NCI-H2107 (cell line): ENCODE results near the gene CYYR1.

Experiments
- DNase-seq: peaks from one replicate; lab custom pipeline; 2025; lab: John Stamatoyannopoulos, UW

CYYR1 gene

GRCh38 chr21:26572702-26573381, at the start of gene CYYR1:
TSS of gene CYYR1 (minus strand) at chr21:26573286. CDS start at chr21:26572940, 346 bp downstream.
- no peak for DNase-seq

- no peak for DNase-seq
These were observed 44.1 kb upstream of the CYYR1 start for GRCh38 chr21:26617176-26617575.

GRCh38 chr21:26614251-26614650, 41.2 kb upstream of the CYYR1 start:
- no peak for DNase-seq

GRCh38 chr21:26599261-26599660, 26.2 kb upstream of the CYYR1 start:
- DNase-seq, result no peak

- no peak for DNase-seq
These were observed 24.9 kb upstream of the CYYR1 start for GRCh38 chr21:26597981-26598380.

- DNase-seq, result no peak
These were observed 23.9 kb upstream of the CYYR1 start for GRCh38 chr21:26597031-26597430.

- DNase-seq, result no peak
These were observed 22.9 kb upstream of the CYYR1 start for GRCh38 chr21:26595971-26596370.

GRCh38 chr21:26593800-26594199, 20.7 kb upstream of the CYYR1 start:
- no peak for DNase-seq

GRCh38 chr21:26591543-26591942, 18.5 kb upstream of the CYYR1 start:
- DNase-seq, result no peak

- DNase-seq, result no peak
These were observed 15.4 kb upstream of the CYYR1 start for GRCh38 chr21:26588446-26588845.

- DNase-seq, result no peak
These were observed 14.7 kb upstream of the CYYR1 start for GRCh38 chr21:26587736-26588201.

GRCh38 chr21:26583769-26584168, 10.7 kb upstream of the CYYR1 start:
- no peak for DNase-seq

- DNase-seq, result no peak
These were observed 8.7 kb upstream of the CYYR1 start for GRCh38 chr21:26581818-26582217.

- DNase-seq, result no peak
These were observed 897 bp downstream of the CYYR1 start for GRCh38 chr21:26572076-26572701.

- DNase-seq, result no peak
These were observed 2.9 kb downstream of the CYYR1 start for GRCh38 chr21:26570203-26570602.

GRCh38 chr21:26565546-26565945, 7.5 kb downstream of the CYYR1 start:
- no peak for DNase-seq

GRCh38 chr21:26565111-26565510, 8.0 kb downstream of the CYYR1 start:
- no peak for DNase-seq

GRCh38 chr21:26563856-26564503, 9.1 kb downstream of the CYYR1 start:
- DNase-seq, result no peak

GRCh38 chr21:26560612-26561011, 12.5 kb downstream of the CYYR1 start:
- no peak for DNase-seq

GRCh38 chr21:26559099-26559498, 14.0 kb downstream of the CYYR1 start:
- DNase-seq, result no peak

GRCh38 chr21:26557106-26557505, 16.0 kb downstream of the CYYR1 start:
- no peak for DNase-seq

- no peak for DNase-seq
These were observed 17.4 kb downstream of the CYYR1 start for GRCh38 chr21:26555540-26556146.

- DNase-seq, result no peak
These were observed 18.7 kb downstream of the CYYR1 start for GRCh38 chr21:26554365-26554764.
